Subcutaneous abdominal adipose tissue (tissue), 5 donors: ENCODE data around the gene PRR35.
A peak's percentile ranks its signal among the peaks of the same experiment; 100 is the strongest.

Experiments
- H3K27ac ChIP-seq: one replicate; pipeline ENCODE4 v1.7.0; 2013; ENCODE audit warnings: low read depth, mild to moderate bottlenecking, inconsistent platforms, low read length, moderate library complexity
- H3K27me3 ChIP-seq, 5 donors: one replicate each; pipeline ENCODE4 v1.7.0; 2013; ENCODE audit warnings: low read length in 5 of 5, inconsistent platforms in 1 of 5; ENCODE audit not compliant: control insufficient read depth in 5 of 5, insufficient read depth in 4 of 5
- H3K36me3 ChIP-seq, 5 donors: one replicate each; pipeline ENCODE4 v1.7.0; 2013; ENCODE audit warnings: low read length in 5 of 5; ENCODE audit not compliant: control insufficient read depth in 5 of 5, insufficient read depth in 5 of 5
- H3K4me1 ChIP-seq, 5 donors: one replicate each; pipeline ENCODE4 v1.7.0; 2013; ENCODE audit warnings: low read length in 5 of 5, mild to moderate bottlenecking in 3 of 5, moderate library complexity in 1 of 5; ENCODE audit not compliant: control insufficient read depth in 5 of 5, insufficient read depth in 5 of 5
- H3K4me3 ChIP-seq, 5 donors: one replicate each; pipeline ENCODE4 v1.7.0; 2013; ENCODE audit warnings: low read length in 5 of 5, low read depth in 1 of 5
- H3K9ac ChIP-seq, 5 donors: one replicate each; pipeline ENCODE4 v1.7.0; 2013; ENCODE audit warnings: low read length in 5 of 5, mild to moderate bottlenecking in 4 of 5, moderate library complexity in 3 of 5
- H3K9me3 ChIP-seq, 5 donors: one replicate each; pipeline ENCODE4 v1.7.0; 2013; ENCODE audit warnings: low read length in 5 of 5; ENCODE audit not compliant: control insufficient read depth in 5 of 5
- donor health status: healthy.
- donor health status: healthy.
- donor health status: healthy.
- donor health status: healthy.
- donor health status: healthy.

PRR35 gene

DNA sequence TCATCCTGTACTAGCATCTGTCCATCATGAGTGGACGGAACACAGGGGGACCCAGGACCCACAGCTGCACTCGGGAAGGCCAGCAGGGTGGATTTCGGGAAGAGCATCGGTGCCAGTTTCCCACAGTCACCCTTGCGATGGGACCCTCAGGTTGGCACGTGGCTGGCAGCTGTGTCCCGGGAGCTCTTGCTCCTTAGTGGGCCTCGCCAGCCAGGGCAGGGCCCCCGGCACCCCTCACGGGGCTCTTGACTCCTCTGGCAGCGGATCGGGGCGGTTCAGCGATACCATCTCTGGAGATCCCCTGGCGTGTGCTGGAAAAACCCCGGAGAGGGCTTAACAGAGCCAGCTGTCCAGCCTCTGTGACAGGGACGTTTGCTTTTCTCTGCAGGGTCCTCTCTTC is 23.4 kb upstream of the PRR35 start:
- H3K4me3 ChIP-seq, result no peak overlapping the region
- no peaks in the 10 kb centered on the region for H3K9me3 ChIP-seq
- H3K9ac ChIP-seq, result no peak overlapping the region
- H3K27ac ChIP-seq, result no peak overlapping the region
- peaks cover 0 to 32% (median 8%) of the 10 kb centered on the region in 5 donors for H3K36me3 ChIP-seq
- H3K4me1 ChIP-seq, result peaks cover 1 to 22% (median 12%) of the 10 kb centered on the region in 5 donors
- no peaks in the 10 kb centered on the region for H3K27me3 ChIP-seq

DNA sequence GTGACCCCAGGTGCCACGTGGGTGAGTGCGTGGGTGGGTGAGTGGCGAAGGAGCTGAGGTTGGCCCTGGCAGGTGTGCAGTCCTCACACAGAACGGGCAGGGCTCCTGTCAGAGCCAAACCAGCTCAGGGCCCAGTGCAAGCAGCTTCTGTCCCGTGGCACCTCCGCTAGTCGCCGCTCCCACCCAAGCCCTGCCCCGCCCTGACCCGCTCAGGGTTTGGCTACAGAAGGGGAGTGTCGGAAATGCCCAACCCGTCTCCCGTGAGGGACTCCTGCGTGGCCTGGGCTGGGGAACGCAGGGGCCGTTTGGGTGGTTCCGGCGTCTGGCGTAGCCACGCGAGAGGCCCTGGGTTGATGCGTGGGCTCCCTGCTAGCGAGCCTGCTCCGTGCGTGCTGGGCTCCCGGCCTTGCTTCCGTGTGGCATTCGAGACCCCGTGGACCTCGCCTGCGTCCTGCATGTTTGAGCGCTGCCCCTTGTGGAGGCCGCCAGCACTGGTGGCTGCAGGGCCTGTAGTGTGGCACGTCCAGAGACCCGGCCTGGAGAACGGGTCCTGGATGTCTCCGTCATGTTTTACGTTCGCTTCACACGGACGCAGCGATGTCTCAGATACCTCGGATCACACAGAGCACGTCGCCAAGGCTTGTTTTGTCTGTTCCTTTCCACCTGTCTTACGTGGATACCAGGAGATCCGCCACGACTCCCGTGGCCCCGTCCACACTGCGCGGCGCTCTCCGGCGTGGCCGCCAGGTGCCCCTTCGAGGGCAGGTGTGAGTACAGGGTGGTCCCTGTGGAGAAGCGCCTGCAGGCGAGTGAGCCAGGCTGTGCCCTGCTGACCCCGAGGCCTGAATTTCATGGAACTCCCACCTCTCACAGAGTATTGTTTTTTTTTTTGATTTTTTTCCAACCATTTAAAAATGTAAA is 22.5 kb upstream of the PRR35 start:
- Histone ChIP-seq H3K9me3 (no peaks in the 10 kb centered on the region), H3K9ac (no peak overlapping the region), H3K36me3 (peaks cover 0 to 36% (median 11%) of the 10 kb centered on the region in 5 donors), H3K27ac (no peak overlapping the region), H3K4me3 (no peak overlapping the region), H3K4me1 (peaks cover 1 to 22% (median 12%) of the 10 kb centered on the region in 5 donors), H3K27me3 (no peaks in the 10 kb centered on the region)

DNA sequence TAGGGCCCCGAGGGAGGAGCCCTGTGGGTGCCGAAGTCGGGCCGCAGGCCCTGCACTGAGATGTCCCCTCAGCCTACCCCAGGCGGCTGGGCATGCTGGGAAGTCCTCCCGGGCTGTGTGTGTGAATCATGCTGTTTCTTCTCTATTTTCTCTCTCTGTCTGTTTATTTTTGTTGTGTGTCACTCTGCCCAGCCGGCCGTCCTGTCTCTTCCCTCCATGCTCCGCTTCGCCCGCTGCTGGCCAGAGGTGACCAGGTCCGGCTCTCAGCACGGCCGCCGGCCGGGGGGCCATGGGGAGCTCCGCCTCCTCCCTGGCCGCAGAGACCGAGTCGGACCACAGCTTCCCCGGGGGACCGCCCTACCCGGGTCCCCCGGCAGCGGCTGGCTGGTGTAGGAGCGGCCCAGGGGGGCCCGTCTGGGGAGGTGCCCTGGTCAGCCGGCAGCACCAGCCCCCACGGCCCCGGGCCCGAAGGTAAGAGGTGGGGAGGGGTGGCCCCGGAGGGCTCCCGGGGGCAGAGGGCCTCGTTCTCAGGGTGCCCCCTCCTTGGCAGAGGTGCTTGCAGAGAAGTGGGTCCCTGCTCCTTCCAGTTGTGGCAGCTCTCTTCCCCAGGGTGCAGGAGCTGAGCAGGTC is 20.2 kb upstream of the PRR35 start:
- Histone ChIP-seq H3K9me3 (no peaks in the 10 kb centered on the region), H3K36me3 (peaks cover 0 to 36% (median 11%) of the 10 kb centered on the region in 5 donors), H3K4me3 (no peak overlapping the region), H3K27ac (no peak overlapping the region), H3K27me3 (no peaks in the 10 kb centered on the region), H3K4me1 (peaks cover 1 to 13% (median 6%) of the 10 kb centered on the region in 5 donors), H3K9ac (no peak overlapping the region)

DNA sequence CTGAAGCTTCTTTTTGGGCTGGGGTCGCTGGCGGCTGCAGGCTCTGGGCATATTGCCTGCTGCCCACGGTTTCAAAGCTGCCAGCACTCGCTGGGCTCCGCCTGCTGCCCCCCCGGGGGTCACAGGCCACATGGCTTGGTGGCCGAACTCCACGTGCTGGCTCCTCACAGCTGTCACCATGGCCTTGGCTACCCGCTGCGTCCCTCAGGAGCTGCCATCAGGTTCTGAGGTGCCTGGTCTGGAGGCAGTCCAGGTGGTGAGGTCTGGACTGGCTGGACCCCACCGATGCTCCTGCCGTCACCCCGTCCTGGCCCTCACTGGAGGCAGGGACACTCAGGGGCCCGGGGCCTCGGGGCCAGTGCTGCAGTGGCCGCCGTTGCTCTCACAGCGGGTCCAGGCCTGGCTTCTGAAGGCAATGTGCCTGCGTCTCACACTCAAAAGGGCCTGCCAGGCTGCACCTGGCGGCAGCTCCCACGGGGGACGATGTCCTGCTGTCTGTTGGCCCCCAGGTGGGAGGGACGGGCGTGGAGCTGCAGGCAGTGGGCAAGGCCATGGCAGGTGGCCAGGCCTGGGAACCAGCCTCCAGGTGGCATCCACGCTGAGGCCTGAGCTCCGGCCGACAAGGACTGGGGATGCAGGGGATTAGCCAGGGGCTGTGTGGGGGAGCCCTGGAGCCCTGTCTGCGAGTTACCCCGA is 19.4 kb upstream of the PRR35 start:
- peaks cover 0 to 8% (median 1%) of the 10 kb centered on the region in 5 donors for H3K4me1 ChIP-seq
- H3K27ac ChIP-seq, result no peak overlapping the region
- no peak overlapping the region for H3K9ac ChIP-seq
- no peaks in the 10 kb centered on the region for H3K27me3 ChIP-seq
- no peaks in the 10 kb centered on the region for H3K9me3 ChIP-seq
- H3K4me3 ChIP-seq, result no peak overlapping the region
- peaks cover 0 to 40% (median 14%) of the 10 kb centered on the region in 5 donors for H3K36me3 ChIP-seq

DNA sequence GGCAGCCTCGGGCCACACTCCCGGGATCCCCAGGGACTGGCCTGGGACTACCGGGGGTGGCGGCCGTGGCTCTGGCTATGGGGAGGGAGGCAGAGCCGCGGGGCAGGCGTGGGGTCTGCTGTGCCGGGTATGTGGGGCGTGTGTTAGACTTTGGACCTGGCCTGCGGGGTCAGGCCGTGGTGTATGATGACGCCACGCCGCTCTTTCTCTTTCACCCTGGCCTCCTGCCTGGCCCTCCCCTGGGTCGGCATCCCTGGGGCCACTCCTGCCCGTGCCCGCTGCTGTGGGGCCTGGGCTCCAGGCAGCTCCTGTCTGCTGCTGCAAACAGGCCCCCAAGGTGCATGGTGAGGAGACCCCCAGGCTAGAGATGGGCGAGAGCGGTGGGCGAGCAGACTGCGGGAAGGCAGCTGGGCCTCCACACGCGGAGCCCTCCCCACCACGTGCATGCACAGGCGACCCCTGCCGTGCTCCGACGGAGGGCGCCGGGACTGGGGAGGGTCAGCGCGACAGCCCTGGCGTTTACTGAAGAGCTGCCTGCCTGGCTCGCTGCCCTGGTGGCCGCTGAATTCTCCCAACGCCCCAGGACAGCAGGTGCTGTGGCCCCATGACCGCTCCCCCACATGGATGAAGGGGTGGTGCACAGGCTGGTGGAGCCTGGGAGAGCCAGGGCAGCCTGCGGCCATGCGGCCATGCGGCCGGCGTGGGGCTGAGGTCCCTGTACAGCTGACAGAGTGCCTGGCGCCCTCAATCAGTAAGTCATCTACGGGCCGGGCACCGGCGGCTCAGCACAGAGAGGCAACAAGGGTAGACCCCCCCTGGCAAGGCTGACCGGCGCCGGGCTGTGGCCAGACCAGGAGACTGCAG is 16.7 kb upstream of the PRR35 start:
- peaks cover 0 to 39% (median 13%) of the 10 kb centered on the region in 5 donors for H3K36me3 ChIP-seq

DNA sequence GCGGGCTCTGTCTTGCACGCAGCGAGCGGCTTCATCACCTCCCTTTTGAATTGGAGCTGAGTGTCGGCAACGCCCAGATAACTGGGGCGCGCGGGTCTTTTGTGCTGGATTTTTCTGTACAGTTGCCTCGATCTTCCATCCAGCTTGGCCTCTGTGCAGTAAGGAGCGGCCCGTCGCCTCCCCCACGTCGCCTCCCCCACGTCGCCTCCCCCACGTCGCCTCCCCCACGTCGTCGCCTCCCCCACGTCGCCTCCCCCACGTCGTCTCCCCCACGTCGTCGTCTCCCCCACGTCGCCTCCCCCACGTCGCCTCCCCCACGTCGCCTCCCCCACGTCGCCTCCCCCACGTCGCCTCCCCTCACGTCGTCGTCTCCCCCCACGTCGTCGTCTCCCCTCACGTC is 15.7 kb upstream of the PRR35 start:
- peaks cover 0 to 18% (median 5%) of the 10 kb centered on the region in 5 donors for H3K4me1 ChIP-seq
- H3K36me3 ChIP-seq, result peaks cover 0 to 46% (median 20%) of the 10 kb centered on the region in 5 donors
- no peaks in the 10 kb centered on the region for H3K9me3 ChIP-seq
- no peak overlapping the region for H3K4me3 ChIP-seq
- H3K27me3 ChIP-seq, result no peaks in the 10 kb centered on the region
- H3K27ac ChIP-seq, result no peak overlapping the region
- H3K9ac ChIP-seq, result no peak overlapping the region

More for the DNA sequence above, 16.7 kb upstream of the PRR35 start:
- H3K9ac ChIP-seq, result no peak overlapping the region
- H3K27ac ChIP-seq, result no peak overlapping the region
- H3K27me3 ChIP-seq, result no peaks in the 10 kb centered on the region
- H3K9me3 ChIP-seq, result no peaks in the 10 kb centered on the region
- peaks cover 0 to 18% (median 5%) of the 10 kb centered on the region in 5 donors for H3K4me1 ChIP-seq
- H3K4me3 ChIP-seq, result no peak overlapping the region

DNA sequence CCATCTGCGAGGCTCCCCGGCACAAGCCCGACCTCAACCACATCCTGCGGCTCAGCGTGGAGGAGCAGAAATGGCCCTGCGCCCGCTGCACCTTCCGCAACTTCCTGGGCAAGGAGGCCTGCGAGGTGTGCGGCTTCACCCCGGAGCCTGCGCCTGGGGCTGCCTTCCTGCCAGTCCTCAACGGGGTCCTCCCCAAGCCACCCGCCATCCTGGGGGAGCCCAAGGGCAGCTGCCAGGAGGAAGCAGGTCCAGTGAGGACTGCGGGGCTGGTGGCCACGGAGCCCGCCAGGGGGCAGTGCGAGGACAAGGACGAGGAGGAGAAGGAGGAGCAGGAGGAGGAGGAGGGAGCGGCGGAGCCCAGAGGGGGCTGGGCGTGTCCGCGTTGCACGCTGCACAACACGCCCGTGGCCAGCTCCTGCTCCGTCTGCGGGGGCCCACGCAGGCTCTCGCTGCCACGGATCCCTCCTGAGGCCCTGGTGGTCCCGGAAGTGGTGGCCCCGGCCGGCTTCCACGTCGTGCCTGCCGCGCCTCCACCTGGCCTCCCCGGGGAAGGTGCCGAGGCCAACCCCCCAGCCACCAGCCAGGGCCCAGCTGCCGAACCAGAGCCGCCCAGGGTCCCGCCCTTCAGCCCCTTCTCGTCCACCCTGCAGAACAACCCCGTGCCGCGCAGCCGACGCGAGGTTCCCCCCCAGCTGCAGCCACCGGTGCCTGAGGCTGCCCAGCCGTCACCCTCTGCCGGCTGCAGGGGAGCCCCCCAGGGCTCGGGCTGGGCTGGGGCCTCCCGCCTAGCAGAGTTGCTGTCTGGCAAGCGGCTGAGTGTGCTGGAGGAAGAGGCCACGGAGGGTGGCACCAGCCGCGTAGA is 13.1 kb upstream of the PRR35 start:
- H3K27me3 ChIP-seq, result no peaks in the 10 kb centered on the region
- H3K36me3 ChIP-seq, result peaks cover 0 to 48% (median 26%) of the 10 kb centered on the region in 5 donors
- no peak overlapping the region for H3K27ac ChIP-seq
- no peaks in the 10 kb centered on the region for H3K9me3 ChIP-seq
- H3K4me3 ChIP-seq, result peak overlapping the region in 2 of 5 donors; percentile 48 to 52
- peaks cover 0 to 18% (median 5%) of the 10 kb centered on the region in 5 donors for H3K4me1 ChIP-seq
- H3K9ac ChIP-seq, result no peak overlapping the region

DNA sequence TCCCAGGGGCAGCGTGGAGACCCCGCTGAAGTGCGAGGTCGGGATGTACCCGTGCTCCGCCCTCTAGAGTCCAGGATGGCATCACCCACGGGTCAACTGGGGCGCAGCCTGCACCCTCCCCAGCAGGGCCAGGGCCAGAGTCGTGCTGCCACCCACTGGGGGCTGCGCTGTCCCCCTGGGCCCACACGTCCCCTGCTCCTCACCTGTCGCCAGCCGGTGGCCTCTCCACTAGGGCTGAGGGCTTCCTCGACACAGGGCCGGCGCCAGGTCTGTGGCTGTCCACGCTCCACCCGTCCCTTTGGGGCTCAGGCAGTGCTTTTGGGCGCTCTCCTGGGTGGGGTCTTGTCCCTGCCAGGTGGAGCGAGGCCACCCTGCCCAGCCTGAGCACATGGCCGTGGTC is 11.6 kb upstream of the PRR35 start:
- Histone ChIP-seq H3K27ac (no peak overlapping the region), H3K9me3 (no peaks in the 10 kb centered on the region), H3K4me1 (peaks cover 0 to 12% (median 5%) of the 10 kb centered on the region in 5 donors), H3K27me3 (no peaks in the 10 kb centered on the region), H3K36me3 (peaks cover 0 to 54% (median 34%) of the 10 kb centered on the region in 5 donors), H3K4me3 (no peak overlapping the region), H3K9ac (no peak overlapping the region)
